WTC11 (cell line): Measurements from ENCODE around the gene POLR3G.

Source experiments
- CDX4 ChIP-seq: fragments of 250-450 bp; sonication (Bioruptor Pico); IDR thresholded peaks from 2 replicates; pipeline ENCODE4 v1.9.0; 2021; ENCODE audit warnings: moderate library complexity, mild to moderate bottlenecking, inconsistent platforms, borderline replicate concordance
- CTCF ChIP-seq: fragments of 200-600 bp; IDR thresholded peaks from 2 replicates; pipeline ENCODE4 v1.8.0; 2022; ENCODE audit warnings: antibody characterized with exemption
- E2F4 ChIP-seq: sonication (generic); formaldehyde crosslinking; IDR thresholded peaks from 2 replicates; pipeline ENCODE4 v1.8.1; 2022; ENCODE audit warnings: low read depth, mild to moderate bottlenecking, moderate library complexity, missing genetic modification reagents, borderline replicate concordance
- JUN ChIP-seq: sonication (generic); formaldehyde crosslinking; IDR thresholded peaks from 2 replicates; pipeline ENCODE4 v1.8.0; 2023; ENCODE audit warnings: mild to moderate bottlenecking, missing genetic modification reagents
- NR2C2 ChIP-seq: sonication (generic); formaldehyde crosslinking; IDR thresholded peaks from 2 replicates; pipeline ENCODE4 v1.8.0; 2022; ENCODE audit warnings: mild to moderate bottlenecking, missing genetic modification reagents
- ZNF396 ChIP-seq: fragments of 250-450 bp; sonication (Bioruptor Pico); IDR thresholded peaks from 2 replicates; pipeline ENCODE4 v1.8.0; 2021; ENCODE audit warnings: mild to moderate bottlenecking, moderate library complexity, borderline replicate concordance

- no peak for TF ChIP-seq ZNF396 (CRISPR knock-in tag)
- TF ChIP-seq NR2C2 (CRISPR knock-in tag): no peak
- no peak for TF ChIP-seq E2F4 (CRISPR knock-in tag)
- TF ChIP-seq CTCF: peak; percentile 53; the same call in 1 of the 2 replicates
- TF ChIP-seq CDX4: no peak
- no peak for TF ChIP-seq JUN (CRISPR knock-in tag)
Observed at GRCh38 chr5:90434116-90434714, 40.4 kb upstream of the POLR3G start.
